ENCODE results near the gene SRI. TPM values are rescaled to one million over a fixed set of nuclear protein-coding genes. Genes with fewer than 3 reads are reported as not detected.
"Not testable (repeated sequence)": the region's sequence is repeated elsewhere in the genome, so short reads cannot be mapped to it uniquely, and the experiment has no call there.

SRI gene, protein sequence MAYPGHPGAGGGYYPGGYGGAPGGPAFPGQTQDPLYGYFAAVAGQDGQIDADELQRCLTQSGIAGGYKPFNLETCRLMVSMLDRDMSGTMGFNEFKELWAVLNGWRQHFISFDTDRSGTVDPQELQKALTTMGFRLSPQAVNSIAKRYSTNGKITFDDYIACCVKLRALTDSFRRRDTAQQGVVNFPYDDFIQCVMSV
- 70.1 and 87.6 TPM in 2 replicates for total RNA-seq (2014; rRNA removed)
- 128 TPM for polyA plus RNA-seq (2012)

DNA sequence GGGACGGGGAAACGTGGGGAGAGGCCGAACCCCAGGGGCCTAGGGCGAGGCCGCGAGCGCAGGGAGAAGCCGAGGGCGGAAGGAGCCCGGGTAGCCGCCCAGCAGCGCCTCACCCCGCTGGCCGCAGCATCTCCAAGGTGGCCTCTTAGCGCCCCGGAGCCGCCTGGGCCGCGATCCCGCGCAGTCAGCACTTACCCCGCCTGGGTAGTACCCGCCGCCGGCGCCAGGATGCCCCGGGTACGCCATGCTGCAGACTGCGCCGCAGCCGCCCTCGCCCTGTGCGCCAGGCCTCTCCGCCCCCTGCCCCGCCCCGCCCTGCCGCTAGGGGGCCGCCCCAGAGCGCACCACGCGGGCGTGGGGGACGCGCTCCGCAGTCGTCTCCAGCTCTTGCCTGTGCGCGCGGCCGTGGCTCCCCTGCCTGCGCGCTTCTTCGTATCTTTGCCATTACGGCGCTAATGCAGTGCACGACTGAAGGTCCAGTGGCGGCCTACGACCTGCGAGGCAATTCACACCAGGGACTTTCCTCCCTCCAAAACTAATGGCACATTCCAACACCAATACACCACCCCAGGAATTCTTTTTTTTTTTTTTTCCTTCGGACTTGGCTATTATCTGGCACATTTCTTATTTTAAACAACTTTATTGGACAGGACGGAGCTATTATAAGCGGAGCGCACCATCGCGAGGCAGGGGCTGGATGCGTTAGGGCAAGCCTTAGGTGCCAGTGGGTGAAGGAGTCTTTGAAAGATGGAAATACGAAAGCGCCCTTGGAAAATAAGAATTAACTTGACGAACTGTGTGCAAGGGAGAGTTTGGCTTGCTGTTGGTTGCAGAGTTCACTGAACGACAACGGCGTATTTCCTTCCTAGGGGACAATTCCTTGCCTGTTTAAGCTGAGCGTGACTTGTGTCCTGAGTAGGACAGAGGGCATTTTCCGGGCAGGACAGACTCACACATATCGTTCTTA lies at the start of gene SRI:
SRI (minus strand) TSS at position 258 of the 967 bp plus-strand sequence; CDS start at position 246, 12 bp downstream.
- peak; percentile 88 for DNase-seq (ENCODE audit: low read depth)

DNA sequence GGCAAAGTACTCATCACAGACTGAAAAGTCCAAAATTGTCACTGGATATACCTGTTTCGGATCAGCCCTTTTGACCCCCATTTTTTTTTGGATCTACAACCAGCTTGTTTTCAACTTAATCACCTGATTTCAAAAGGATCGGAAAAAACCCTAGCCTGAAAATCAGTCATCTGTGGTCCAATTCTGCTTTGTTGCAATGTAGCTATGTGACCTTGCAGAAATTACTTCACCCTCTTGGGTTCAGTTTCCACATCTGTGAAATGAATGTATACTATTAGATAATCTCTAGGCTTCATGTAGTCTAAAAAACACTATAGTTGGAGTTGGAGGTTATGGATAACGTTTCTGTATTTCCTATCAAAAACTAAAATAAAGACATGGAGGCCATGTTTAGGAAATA lies 49.7 kb upstream of the SRI start:
- no peak for DNase-seq (ENCODE audit: low read depth)

DNA sequence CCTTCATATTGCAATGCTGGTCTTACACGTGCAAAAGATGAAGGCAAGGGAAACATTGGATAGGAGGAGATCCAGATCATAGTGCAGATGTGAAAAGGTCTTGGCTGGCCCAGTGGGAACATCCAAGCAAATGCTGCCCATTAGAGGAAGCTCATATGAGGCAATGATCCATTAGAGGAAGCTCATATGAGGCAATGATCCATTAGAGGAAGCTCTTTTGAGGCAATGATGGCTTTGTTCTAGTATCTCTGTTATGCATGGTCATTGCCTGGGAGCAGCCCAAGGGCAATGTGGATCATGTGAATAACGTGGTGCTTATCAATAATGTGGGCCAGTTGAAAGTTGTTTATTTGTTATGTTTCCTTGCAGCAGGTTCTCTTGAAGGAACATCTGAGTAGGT lies 49.0 kb upstream of the SRI start:
- DNase-seq (ENCODE audit: low read depth): no peak

DNA sequence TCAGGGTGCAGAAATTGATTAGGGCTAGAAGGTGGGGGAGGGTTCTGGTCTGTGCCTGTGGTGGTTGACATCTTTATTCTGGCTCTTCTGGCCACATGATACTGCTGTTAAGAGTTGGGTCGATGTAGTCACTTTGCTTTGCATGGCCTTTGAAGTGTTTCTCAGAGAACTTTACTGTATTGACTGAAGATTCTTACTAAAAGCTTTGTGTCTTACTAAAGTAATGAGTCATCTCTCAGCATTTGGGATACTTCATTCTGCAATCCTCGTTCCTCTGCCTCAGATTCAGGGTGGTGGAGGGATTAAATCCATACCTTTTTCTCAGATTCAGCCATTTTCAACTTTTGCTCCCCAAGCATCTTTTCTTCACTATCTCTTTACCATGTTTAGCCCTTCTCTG lies 48.2 kb upstream of the SRI start:
- DNase-seq (ENCODE audit: low read depth): no peak

DNA sequence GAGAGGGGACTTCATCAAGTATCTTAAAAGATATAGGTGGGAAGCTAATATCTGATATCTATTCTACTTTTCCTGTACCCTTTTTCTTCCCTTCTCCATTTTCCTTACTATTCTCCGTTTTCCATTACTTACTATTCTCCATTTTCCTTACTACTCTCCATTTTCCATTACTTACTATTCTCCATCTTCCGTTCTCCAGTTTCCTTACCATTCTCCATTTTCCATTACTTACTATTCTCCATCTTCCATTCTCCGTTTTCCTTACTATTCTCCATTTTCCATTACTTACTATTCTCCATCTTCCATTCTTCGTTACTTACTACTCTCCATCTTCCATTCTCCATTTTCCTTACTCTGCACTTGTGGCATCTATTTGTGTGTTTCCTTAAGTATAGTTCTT lies 47.6 kb upstream of the SRI start:
- DNase-seq (ENCODE audit: low read depth): no peak

DNA sequence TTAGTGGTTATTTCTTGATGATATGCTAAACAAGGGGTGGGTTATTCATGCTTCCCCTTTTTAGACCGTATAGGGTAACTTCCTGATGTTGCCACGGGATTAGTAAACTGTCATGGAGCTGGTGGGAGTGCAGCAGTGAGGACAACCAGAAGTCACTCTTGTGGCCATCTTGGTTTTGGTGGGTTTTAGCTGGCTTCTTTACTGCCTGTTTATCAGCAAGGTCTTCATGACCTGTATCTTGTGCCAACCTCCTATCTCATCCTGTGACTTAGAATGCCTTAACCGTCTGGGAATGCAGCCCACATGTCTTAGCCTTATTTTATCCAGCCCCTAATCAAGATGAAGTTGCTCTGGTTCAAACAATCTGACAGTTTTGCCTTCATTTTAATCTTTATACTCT lies 45.1 kb upstream of the SRI start:
- DNase-seq (ENCODE audit: low read depth): not testable (repeated sequence)

DNA sequence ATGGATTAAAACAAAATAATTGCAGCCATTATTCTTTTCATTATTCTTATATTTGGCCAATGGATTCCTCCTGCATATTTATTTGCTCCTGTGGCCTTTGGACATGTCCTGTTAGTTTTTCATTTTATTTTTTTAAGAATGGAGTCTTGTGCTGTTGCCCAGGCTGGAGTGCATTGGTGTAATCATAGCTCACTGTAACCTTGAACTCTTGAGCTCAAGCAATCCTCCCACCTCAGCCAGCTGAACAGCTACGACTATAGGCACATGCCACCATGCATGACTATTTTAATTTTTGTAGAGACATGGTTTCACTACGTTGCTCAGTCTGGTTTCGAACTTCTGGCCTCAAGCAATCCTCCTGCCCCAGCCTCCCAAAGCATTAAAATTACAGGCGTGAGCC lies 42.7 kb upstream of the SRI start:
- DNase-seq (ENCODE audit: low read depth): no peak

DNA sequence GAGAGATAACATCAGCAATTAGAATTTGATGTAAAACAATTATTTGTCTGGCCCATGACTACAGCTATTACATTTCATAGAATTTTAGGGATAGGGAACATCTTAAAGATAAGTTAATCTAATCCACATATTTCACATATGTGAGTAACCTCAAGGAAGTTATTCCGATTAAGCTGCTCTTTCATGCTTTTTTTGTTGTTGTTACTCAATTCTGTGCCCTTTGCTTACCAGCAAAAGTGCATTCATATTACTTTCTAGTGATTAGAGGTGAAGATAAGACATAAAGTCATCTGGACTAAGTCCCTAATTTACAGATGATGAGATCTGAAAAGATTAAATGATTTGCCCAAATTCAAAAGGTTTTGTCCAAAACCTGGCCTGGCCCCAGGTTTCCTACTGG lies 40.9 kb upstream of the SRI start:
- no peak for DNase-seq (ENCODE audit: low read depth)

DNA sequence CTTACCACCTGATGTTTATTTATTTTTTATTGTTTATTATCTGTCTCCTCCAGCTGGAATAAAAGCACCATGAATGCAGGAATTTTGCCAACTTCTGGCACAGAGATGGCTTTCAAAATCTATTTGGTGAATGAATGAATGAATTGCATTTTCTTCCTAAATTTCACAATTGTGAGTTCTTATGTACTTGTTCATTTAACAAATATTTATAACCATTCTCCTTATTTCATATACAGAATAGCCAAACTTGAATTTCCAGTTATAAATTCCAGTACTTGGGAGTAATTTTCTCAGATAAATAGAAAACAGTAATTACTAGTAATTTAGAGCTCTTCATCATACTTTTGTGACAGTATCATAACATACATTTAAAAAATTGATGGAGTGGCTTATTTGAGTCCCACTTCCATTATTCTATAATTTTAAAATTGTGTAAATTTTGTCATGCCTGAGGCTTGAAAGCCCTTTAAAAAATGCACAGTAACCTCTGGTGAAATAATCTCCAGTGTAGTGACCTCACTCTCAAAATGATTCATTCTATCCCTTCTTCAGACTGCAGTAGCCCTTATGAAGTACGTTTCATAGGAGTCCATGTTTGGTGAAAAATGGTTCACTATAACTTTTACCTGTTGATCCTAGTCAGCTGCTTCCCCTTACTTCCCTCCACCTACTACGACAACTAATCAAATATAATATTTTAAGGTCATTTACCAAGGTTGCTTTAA lies 40.0 kb upstream of the SRI start:
- no peak for DNase-seq (ENCODE audit: low read depth)

DNA sequence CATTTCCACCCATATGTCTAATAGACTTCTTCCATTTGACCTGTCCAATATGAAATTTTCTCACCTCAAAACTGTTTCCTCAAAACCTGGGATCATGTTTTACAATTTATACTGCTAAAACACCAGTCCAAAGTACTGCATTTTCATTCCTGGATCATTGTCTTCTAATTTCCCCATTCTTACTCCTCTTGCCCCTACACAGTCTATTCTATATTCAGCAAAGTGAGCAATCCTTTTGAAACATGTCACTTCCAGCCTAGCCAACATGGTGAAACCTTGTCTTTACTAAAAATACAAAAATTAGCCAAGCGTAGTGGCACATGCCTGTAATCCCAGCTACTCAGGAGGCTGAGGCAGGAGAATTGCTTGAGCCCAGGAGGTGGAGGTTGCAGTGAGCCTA lies 38.5 kb upstream of the SRI start:
- DNase-seq (ENCODE audit: low read depth): not testable (repeated sequence)

DNA sequence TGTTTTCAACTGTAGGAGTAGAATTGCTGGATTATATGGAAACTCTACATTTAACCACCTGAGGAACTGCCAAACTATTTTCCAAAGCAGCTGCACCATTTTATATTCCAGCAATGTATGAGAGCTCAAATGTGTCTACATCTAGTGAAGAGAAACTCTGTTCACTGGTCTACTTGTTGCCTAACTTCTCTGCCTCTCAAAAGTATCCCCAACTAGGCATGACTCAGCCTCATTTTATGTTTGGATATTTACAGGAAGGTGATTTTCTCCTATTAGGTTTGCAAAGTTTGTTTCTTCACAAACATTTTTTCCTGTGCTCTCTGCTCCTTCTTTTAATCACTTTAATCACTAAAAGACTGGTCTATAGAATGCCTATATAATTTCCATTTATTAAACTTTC lies 37.1 kb upstream of the SRI start:
- no peak for DNase-seq (ENCODE audit: low read depth)

DNA sequence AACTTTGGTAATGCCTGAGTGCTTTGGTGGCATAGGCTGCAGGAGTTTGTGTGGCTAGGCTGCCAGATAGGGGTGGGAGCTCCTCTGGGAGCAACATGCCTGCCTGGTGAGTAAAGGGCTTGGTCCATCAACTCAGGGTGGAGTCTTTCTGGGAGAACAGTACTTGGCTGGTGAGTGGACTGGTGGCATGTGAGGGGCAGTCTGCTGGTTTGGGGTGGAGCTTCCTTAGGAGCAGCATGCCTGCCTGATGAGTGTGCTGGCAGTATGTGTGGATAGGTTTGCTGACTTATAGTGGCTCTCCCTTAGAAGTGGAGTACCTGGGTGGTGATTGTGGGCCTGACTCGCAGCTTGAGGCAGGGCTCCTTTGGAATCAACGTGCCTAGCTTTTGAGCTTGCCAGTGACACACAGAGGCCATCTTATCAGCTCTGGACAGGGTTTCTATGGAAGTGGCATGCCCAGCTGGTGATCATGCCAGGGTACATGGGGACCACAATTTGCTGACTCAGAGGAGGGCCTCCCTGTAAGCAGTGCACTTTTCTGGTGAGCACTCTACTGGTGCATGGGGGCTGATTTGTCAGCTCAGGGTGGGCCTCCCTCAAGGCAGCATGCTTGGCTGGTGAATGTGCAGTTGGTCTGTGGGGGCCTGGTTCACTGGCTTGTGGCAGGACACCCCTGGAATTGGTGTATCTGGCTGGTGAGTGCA lies 35.0 kb upstream of the SRI start:
- DNase-seq (ENCODE audit: low read depth): peak; percentile 64

DNA sequence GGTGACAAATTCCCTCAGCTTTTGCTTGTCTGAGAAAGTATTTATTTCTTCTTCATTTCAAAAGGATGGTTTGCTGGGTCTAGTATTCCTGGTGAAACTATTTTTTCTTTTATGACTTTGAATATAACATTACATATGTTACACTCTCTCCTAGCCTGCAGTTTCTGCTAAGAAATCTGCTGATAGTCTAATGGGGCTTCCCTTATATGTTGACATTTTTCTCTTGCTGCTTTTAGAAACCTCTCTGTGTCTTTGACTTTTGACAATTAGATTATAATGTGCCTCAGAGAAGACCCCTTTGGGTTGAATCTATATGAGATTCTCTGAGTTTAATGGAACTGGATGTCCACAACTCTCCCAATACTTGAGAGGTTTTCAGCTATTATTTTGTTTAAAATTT lies 33.8 kb upstream of the SRI start:
- no peak for DNase-seq (ENCODE audit: low read depth)

DNA sequence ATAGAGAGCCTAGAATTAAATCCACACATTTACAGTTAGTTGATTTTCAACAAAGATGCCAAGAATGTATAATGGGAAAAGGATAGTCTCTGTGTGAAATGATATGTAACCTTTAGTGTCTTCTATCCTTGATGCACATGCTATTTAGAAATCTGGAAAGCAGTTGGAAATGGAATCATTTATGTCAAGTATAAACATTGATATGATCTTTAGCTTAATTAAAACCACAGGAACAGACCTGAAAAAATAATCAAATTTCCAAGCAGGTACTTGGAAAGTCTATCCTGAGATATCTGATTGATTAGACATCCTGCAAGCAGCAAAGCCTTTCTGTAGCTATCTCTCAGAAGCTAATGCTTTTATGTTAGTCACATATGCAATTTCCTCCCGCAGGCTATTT lies 24.4 kb upstream of the SRI start:
- DNase-seq (ENCODE audit: low read depth): no peak

DNA sequence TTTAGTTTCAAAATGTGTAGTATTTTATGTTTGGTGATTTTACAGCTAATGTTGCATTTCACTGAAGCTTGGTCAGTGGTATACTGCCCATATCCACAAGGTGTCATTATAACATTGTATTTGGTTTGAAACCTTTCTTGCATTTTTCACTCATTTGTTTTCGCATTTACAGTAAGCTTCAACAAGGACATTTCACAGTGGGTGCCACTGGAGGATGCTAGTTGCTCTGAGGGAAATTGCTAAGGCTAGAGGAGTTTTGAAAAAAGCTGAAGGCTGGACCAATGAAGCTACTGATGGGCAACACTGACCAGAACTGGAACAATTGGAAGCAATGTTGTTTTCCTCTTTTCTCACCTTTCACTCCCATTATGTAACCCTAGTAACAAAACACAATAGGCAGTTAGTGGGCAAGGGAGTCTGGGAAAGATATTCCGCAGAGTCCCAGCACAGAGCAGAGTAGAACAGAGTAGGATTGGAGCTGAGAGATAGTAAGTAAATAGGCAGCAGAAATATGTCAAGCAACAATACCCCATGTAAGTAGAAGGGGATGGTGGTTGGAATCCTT lies 23.6 kb upstream of the SRI start:
- peak; percentile 73 for DNase-seq (ENCODE audit: low read depth)

DNA sequence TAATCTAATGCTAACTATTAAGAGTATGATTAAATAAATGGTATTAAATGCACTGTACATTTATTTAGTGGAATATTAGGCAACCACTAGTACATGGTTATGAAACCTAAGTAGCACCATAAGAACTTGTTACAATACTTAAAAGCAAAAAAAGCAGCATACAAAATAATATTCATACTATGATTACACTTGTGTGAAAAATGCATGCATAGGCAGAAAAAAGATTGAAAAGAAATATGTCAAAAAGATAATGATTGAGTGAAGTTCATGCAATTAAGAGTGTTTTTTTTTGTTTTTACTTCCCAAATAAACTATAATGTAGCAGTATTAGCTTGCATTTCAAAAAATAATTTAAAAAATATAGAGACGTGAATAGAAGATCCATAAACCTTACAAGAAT lies 20.0 kb upstream of the SRI start:
- DNase-seq (ENCODE audit: low read depth): no peak

DNA sequence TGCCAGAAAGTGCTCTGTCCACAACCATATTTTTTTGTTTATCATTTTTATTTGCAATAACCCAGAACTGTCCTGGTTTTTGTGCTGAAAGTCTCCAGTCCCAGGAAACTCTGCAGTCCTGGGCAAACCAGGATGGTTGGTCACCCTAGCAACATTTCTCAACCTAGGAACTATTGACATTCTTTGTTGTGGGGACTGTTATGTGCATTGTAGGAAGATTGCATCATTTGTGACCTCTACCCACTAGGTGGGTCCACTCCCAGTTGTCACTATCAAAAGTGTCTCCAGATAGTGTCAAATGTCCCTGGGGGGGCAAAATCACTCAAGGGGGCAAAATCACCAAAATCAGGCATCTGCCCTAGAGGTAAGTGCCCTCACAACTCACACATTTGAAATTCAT lies 14.0 kb upstream of the SRI start:
- DNase-seq (ENCODE audit: low read depth): no peak

DNA sequence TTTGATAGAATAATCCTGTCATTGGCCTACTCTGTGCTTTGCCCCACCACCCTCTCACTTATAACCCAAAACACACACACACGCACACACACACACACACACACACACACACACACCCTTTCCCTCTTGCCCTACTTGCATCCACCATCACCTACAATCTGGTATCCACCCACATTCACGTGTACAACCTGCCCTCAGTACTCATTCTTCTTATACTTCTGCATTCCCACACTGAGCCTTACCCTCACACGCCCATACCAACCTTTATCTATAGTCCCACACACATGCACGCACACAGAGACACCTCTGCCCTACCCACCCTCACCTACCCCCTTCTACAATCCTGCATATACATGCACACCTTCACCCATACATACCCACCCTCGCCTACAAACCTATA lies 10.8 kb upstream of the SRI start:
- no peak for DNase-seq (ENCODE audit: low read depth)

DNA sequence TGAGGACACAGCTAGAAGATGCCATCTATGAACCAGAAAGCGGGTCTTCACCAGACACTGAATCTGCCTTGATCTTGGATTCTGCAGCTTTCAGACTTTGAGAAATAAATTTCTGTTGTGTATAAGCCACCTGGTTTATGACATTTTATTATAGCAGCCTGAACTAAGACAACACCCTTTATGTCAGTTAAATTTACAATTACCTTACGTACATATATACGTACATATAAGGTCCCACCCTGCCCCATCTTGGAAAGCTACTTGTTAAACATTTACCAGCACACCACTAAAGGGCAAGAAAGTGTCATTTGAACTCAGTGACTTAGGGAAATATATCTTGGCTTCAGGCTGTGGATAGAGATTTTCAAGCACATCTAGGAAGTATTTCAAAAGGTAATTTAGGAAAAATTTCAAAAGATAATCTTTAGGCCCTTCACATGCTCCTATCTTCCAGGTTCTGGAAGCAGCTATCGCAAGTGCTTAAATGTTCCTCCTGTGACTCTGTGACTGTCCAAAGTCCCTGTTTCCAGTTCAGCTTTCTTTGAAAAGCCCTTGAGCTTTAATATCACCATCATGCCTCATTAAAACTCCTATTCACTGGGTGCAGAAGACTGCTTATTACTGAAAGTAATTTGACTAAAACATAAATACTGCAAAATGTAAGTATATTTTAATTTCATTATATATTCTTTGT lies 9.6 kb upstream of the SRI start:
- DNase-seq (ENCODE audit: low read depth): no peak

DNA sequence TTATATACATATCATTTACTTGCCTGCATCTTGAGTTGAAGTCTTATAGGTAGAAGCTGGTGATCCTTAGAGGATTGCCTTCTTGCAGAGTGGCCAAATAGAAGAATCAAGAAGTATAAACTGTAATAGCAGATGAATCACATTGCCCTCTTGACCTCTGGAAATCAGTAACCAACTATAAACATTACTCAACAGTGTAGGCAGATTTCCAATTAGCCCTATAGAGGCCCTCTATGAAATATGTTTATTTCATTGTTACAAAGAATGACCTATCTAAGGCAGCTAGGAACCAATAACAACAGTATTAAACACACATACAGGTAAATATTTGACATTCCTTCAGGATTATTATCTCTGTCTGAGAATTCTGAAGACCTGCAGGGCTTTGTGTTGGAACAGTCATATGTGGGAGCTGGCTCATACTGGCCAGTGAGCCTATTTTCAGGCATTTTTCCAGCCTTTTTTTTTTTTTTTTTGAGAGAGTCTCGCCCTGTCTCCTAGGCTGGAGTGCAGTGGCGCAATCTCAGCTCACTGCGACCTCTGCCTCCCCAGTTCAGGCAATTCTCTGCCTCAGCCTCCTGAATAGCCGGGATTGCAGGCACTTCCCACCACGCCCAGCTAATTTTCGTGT lies 7.2 kb upstream of the SRI start:
- DNase-seq (ENCODE audit: low read depth): peak; percentile 84

Measured in LHCN-M2 (cell line).